Type B pancreatic cell (in vitro differentiated cells): Measurements from ENCODE around the gene SEMA5A. TPM values are rescaled to one million over a fixed set of nuclear protein-coding genes. Genes with fewer than 3 reads are reported as not detected.
A peak's percentile ranks its signal among the peaks of the same experiment; 100 is the strongest.

Source experiments
- DNase-seq: peaks from one replicate; pipeline ENCODE4 v3.0.0; 2021; ENCODE audit warnings: mixed read lengths; ENCODE audit not compliant: unreplicated experiment; ENCODE audit errors: extremely low spot score
- H3K27ac Mint-ChIP-seq: 2 replicates; pipeline ENCODE4 v1.8.0; 2021; ENCODE audit warnings: mild to moderate bottlenecking, mixed read lengths
- H3K27me3 Mint-ChIP-seq: 2 replicates; pipeline ENCODE4 v1.8.0; 2021; ENCODE audit warnings: mixed read lengths
- H3K36me3 Mint-ChIP-seq: 2 replicates; pipeline ENCODE4 v1.8.0; 2021; ENCODE audit warnings: mixed read lengths
- H3K4me1 Mint-ChIP-seq: one replicate; pipeline ENCODE4 v1.8.0; 2021; ENCODE audit warnings: mixed read lengths; ENCODE audit not compliant: unreplicated experiment
- H3K4me3 Mint-ChIP-seq: 2 replicates; pipeline ENCODE4 v1.8.0; 2021; ENCODE audit warnings: mild to moderate bottlenecking, mixed read lengths
- H3K9me3 Mint-ChIP-seq: 2 replicates; pipeline ENCODE4 v1.8.0; 2021; ENCODE audit warnings: mixed read lengths
- total RNA-seq: library from RNA; stranded (reverse); gene quantifications from 2 replicates; pipeline ENCODE4 v1.2.1, GENCODE V29; 2021; ENCODE audit warnings: low replicate concordance
- TF ChIP-seq, protein P1 (sequence below): fragments of 200-600 bp; sonication (generic); conservative IDR thresholded peaks from 2 replicates; pipeline ENCODE4 v1.5.0; 2021; ENCODE audit warnings: antibody characterized with exemption, mild to moderate bottlenecking

Gene SEMA5A
- total RNA-seq, 1 donor from 2014 or later = 92.9 TPM

- H3K27me3 Mint-ChIP-seq = no peaks in the 10 kb centered on the region
- DNase-seq = no peak
- peaks cover 9% of the 10 kb centered on the region for H3K36me3 Mint-ChIP-seq
- H3K9me3 Mint-ChIP-seq = peaks cover 5% of the 10 kb centered on the region
- peaks cover 45% of the 10 kb centered on the region for H3K4me1 Mint-ChIP-seq
- peak overlapping the region; percentile 70 for H3K27ac Mint-ChIP-seq
- TF ChIP-seq, protein P1, sequence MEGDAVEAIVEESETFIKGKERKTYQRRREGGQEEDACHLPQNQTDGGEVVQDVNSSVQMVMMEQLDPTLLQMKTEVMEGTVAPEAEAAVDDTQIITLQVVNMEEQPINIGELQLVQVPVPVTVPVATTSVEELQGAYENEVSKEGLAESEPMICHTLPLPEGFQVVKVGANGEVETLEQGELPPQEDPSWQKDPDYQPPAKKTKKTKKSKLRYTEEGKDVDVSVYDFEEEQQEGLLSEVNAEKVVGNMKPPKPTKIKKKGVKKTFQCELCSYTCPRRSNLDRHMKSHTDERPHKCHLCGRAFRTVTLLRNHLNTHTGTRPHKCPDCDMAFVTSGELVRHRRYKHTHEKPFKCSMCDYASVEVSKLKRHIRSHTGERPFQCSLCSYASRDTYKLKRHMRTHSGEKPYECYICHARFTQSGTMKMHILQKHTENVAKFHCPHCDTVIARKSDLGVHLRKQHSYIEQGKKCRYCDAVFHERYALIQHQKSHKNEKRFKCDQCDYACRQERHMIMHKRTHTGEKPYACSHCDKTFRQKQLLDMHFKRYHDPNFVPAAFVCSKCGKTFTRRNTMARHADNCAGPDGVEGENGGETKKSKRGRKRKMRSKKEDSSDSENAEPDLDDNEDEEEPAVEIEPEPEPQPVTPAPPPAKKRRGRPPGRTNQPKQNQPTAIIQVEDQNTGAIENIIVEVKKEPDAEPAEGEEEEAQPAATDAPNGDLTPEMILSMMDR = no peak
- H3K4me3 Mint-ChIP-seq = peak overlapping the region; percentile 38
Observed at GRCh38 chr5:9454491-9454890, 91.4 kb downstream of the SEMA5A start.

GRCh38 chr5:9454012-9454481 lies 91.8 kb downstream of the SEMA5A start:
- TF ChIP-seq, protein P1 = no peak
- Mint-ChIP-seq H3K27me3 (no peaks in the 10 kb centered on the region), H3K27ac (peak overlapping the region; percentile 70), H3K4me1 (peaks cover 45% of the 10 kb centered on the region), H3K9me3 (peaks cover 5% of the 10 kb centered on the region), H3K36me3 (peaks cover 13% of the 10 kb centered on the region), H3K4me3 (peak overlapping the region; percentile 38)
- DNase-seq = no peak

GRCh38 chr5:9453480-9454011 lies 92.3 kb downstream of the SEMA5A start:
- Mint-ChIP-seq H3K4me3 (no peak overlapping the region), H3K27me3 (no peaks in the 10 kb centered on the region), H3K27ac (peak overlapping the region; percentile 70), H3K36me3 (peaks cover 18% of the 10 kb centered on the region), H3K4me1 (peaks cover 48% of the 10 kb centered on the region), H3K9me3 (peaks cover 9% of the 10 kb centered on the region)
- TF ChIP-seq, protein P1 = no peak
- no peak for DNase-seq

DNA sequence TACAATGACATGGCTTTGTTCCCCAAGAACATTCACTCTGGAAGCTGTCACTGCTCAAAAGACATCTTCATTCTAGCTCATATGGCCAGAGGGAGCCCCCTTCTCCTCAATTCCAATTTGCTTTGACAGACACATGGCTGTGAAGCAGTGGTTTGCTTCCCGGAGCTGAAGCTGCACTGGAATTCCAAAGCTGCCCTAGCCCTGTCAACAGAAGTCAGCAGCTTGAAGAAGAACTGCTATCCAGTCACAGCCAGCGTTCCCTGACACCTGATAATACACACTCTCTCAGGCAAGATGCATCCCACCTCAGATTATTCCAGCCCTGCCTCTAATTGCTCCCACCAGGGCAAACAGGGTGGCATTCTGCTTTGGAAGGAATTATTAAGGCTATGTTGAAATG lies 93.7 kb downstream of the SEMA5A start:
- no peak overlapping the region for H3K4me3 Mint-ChIP-seq
- H3K36me3 Mint-ChIP-seq = peaks cover 25% of the 10 kb centered on the region
- H3K9me3 Mint-ChIP-seq = peaks cover 16% of the 10 kb centered on the region
- H3K27ac Mint-ChIP-seq = no peak overlapping the region
- no peak for DNase-seq
- peaks cover 62% of the 10 kb centered on the region for H3K4me1 Mint-ChIP-seq
- TF ChIP-seq, protein P1 = no peak
- no peaks in the 10 kb centered on the region for H3K27me3 Mint-ChIP-seq

- DNase-seq = no peak
- Mint-ChIP-seq H3K36me3 (peaks cover 26% of the 10 kb centered on the region), H3K27me3 (no peaks in the 10 kb centered on the region), H3K4me3 (no peak overlapping the region), H3K4me1 (peaks cover 63% of the 10 kb centered on the region), H3K27ac (no peak overlapping the region), H3K9me3 (peaks cover 16% of the 10 kb centered on the region)
- TF ChIP-seq, protein P1 = no peak
Observed at GRCh38 chr5:9451037-9451436, 94.8 kb downstream of the SEMA5A start.

- no peak overlapping the region for H3K27ac Mint-ChIP-seq
- no peak for DNase-seq
- H3K9me3 Mint-ChIP-seq = peaks cover 20% of the 10 kb centered on the region
- peaks cover 42% of the 10 kb centered on the region for H3K36me3 Mint-ChIP-seq
- peaks cover 52% of the 10 kb centered on the region for H3K4me1 Mint-ChIP-seq
- TF ChIP-seq, protein P1 = no peak
- H3K27me3 Mint-ChIP-seq = no peaks in the 10 kb centered on the region
- no peak overlapping the region for H3K4me3 Mint-ChIP-seq
Observed at GRCh38 chr5:9447691-9448090, 98.2 kb downstream of the SEMA5A start.
